ENCODE measurements around the gene FLVCR1.

The FLVCR1 gene

GRCh38 chr1:212916481-212917133, 58.5 kb downstream of the FLVCR1 start:
- DNase-seq: no peak

GRCh38 chr1:212917134-212917485, 59.0 kb downstream of the FLVCR1 start:
- DNase-seq: no peak

- no peak for DNase-seq
Observed at GRCh38 chr1:212917858-212918257, 59.8 kb downstream of the FLVCR1 start.

GRCh38 chr1:212918824-212919223, 60.7 kb downstream of the FLVCR1 start:
- DNase-seq: no peak

- DNase-seq: no peak
Observed at GRCh38 chr1:212920246-212920645, 62.2 kb downstream of the FLVCR1 start.

- no peak for DNase-seq
Observed at GRCh38 chr1:212920896-212921295, 62.8 kb downstream of the FLVCR1 start.

GRCh38 chr1:212922016-212922415, 63.9 kb downstream of the FLVCR1 start:
- no peak for DNase-seq

GRCh38 chr1:212926372-212926771, 68.3 kb downstream of the FLVCR1 start:
- no peak for DNase-seq

- no peak for DNase-seq
Observed at GRCh38 chr1:212928323-212929291, 70.5 kb downstream of the FLVCR1 start.

GRCh38 chr1:212930986-212931678, 73.1 kb downstream of the FLVCR1 start:
- DNase-seq: no peak

GRCh38 chr1:212933815-212934471, 75.9 kb downstream of the FLVCR1 start:
- DNase-seq: no peak

GRCh38 chr1:212935387-212935981, 77.4 kb downstream of the FLVCR1 start:
- DNase-seq: no peak

- no peak for DNase-seq
Observed at GRCh38 chr1:212937034-212937433, 79.0 kb downstream of the FLVCR1 start.

GRCh38 chr1:212938846-212939245, 80.8 kb downstream of the FLVCR1 start:
- no peak for DNase-seq

- no peak for DNase-seq
Observed at GRCh38 chr1:212941452-212941851, 83.4 kb downstream of the FLVCR1 start.

GRCh38 chr1:212942679-212943392, 84.8 kb downstream of the FLVCR1 start:
- DNase-seq: no peak

GRCh38 chr1:212943393-212943710, 85.3 kb downstream of the FLVCR1 start:
- DNase-seq: no peak

- DNase-seq: no peak
Observed at GRCh38 chr1:212944229-212944901, 86.3 kb downstream of the FLVCR1 start.

- DNase-seq: no peak
Observed at GRCh38 chr1:212945056-212945455, 87.0 kb downstream of the FLVCR1 start.

- DNase-seq: no peak
Observed at GRCh38 chr1:212945463-212946160, 87.5 kb downstream of the FLVCR1 start.

- no peak for DNase-seq
Observed at GRCh38 chr1:212946872-212947271, 88.8 kb downstream of the FLVCR1 start.

Measured in NCI-H1436 treated with DMSO at 0.1 percent for 48 hours (cell line).